GM15510 (cell line): ENCODE data around the gene CBR3.

Source experiments
- POLR2A ChIP-seq: IDR thresholded peaks from 3 replicates; pipeline ENCODE4 v1.6.1; 2011; ENCODE audit warnings: borderline replicate concordance; ENCODE audit not compliant: insufficient read length; ENCODE audit errors: extremely low read depth

CBR3 gene

DNA sequence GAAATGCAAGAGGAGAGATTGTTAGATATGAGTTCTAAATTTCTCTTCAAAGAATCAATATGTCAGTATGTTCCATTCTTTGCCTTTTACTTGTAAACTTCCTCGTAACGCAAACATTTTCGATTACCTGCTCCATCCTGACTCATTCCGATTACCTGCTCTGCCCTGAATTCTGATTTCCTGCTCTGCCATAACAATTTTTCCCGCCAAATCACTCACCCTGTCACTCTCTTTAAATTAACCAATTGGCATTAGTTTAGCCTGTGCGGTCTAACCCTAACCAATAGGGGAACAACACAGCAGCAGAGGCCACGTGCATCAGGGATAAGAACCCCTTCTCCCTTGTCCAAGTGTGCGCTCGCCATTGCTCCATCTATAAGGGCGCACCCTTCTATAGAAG is 25.0 kb upstream of the CBR3 start:
- TF ChIP-seq POLR2A = no peak

DNA sequence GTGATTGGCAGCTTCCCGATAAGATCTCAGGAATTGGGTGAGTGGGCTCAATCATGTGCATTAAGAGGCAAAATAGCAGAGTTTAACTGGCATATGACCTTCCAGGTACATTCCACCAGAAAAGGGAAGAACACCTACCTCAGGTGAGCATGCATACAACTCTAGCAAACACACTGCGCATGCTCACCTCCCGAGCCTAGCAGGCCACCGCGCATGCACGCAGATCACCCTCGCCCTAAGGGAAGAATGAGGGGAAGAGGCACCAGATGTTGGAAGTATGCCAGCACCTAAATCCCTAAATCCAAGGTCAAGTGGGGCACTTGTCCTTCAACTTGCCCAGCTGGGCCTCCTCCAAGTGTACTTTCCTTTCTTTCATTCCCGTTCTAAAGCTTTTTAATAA is 23.6 kb upstream of the CBR3 start:
- TF ChIP-seq POLR2A = no peak

DNA sequence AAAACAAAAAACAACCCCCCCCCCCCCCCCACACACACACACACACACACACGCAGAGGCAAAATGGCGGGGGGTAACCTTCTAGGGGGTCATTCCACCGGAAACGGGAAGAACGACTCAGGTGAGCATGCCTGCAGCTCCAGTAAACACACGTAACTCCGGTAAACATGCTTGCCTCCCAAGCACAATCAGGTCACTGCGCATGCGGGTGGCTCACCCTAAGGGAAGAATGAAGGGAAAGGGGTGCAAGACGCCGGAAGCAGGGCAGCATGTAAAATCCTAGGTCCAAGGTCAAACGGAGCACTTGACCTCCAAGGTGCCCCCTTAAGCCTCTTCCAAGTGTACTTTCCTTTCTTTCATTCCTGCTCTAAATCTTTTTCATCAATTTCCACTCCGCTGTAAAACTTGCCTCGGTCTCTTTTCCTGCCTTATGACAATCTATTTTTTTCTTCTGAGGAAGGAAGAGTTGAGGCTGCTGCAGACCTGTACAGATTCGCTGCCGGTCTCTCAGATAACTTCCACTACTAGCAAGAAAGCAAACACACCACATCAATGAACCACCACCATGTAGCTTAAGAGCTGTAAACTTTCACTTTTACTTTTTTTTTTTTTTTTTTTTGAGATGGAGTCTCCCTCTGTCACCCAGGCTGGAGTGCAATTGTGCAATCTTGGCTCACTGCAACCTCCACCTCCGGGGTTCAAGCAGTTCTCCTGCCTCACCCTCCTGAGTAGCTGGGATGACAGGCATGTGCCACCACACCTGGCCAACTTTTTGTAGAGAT is 21.0 kb upstream of the CBR3 start:
- TF ChIP-seq POLR2A = no peak

DNA sequence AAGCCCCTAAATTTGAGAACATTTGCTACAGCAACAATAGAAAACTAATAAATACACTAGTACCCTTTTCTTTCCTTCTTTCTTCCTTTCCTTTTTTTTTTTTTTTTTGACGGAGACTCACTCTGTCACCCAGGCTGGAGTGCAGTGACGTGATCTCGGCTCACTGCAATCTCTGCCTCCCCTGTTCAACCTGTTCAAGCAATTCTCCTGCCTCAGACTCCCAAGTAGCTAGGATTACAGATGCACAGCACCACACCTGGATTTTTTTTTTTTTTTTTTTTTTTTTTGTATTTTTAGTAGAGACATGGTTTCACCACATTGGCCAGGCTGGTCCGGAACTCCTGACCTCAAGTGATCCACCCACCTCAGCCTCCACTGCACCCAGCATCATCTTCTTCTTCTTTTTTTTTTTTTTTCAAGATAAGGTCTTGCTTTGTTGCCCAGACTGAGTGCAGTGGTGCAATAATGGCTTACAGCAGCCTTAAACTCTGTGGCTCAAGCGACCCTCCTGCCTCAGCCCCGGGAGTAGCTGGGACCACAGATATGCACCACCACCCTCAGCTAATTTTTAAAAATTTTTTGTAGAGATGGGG is 19.6 kb upstream of the CBR3 start:
- no peak for TF ChIP-seq POLR2A

DNA sequence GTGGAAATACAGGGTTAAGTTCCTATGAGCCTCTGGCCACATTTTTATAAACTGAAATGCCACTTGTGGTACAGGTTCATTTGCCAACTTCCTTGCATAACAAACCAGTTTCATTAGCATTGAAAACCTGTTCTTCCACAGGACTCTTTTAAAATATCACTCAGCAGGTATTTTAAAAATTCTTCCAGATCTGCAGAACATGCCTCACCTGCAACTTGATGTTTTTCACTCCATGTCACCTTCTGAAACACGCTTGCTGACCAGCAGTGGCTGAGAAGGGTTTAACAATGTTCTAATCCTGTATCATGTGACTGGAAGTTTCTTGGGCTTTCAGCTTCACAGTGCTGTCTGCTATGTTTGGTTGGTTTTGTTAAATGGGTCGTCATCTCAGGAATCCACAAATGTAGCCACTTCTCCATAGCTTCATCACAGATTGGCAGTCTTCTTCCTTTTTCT is 17.6 kb upstream of the CBR3 start:
- TF ChIP-seq POLR2A = no peak

DNA sequence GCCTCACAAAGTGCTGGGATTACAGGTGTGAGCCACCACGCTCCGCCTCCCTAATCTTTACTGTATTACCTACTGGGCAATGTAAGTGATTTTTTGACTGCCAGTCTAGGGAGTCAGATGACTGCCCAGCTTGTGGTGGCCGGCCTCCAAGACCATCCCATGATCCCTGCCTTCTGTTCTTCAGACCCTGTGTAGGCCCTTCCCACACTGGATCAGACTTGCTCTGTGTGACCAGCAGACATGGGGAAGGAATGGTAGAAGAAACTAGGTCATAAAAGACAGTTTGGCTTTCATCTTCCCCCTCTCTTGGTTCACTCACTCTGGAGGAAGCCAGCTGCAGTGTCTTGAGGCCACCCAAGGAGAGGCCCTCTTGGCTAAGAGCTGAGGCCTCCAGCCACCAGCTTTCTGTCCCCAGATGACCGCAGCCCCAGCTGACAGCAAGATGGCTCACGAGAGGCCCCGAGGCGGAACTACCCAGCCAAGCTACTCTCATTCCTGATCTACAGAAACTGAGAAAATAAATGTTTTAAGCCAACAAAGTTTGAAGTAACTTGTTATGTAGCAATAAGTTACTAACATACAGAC is 14.5 kb upstream of the CBR3 start:
- no peak for TF ChIP-seq POLR2A

DNA sequence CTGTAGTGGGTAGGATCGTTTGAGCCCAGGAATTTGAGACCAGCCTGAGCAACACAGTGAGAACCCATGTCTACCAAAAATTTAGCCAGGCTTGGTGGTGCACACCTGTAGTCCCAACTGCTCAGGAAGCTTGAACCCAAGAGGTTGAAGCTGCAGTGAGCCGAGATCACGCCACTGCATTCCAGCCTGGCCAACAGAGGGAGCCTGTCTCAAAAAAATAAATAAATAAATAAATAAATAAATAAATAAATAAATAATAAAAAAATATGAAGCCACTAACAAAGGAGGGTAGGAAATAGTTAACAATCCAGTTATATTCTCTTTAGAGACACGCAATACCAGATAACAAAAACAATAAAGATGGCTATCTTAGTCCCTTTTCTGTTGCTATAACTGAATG is 11.9 kb upstream of the CBR3 start:
- no peak for TF ChIP-seq POLR2A

DNA sequence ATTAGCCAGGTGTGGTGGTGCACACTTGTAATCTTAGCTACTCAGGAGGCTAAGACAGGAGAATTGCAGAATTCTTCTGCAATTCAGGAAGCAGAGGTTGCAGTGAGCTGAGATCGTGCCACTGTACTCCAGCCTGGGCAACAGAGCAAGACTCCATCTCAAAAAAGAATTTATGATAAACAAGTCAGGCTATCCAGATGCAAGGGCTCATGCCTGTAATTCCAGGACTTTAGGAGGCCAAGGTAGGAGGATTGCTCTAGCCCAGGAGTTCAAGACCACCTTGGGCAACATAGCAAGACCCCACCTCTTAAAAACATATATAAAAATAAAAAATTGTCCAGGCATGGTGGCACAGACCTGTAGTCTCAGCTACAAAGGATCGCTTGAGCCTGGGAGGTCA is 10.5 kb upstream of the CBR3 start:
- no peak for TF ChIP-seq POLR2A

DNA sequence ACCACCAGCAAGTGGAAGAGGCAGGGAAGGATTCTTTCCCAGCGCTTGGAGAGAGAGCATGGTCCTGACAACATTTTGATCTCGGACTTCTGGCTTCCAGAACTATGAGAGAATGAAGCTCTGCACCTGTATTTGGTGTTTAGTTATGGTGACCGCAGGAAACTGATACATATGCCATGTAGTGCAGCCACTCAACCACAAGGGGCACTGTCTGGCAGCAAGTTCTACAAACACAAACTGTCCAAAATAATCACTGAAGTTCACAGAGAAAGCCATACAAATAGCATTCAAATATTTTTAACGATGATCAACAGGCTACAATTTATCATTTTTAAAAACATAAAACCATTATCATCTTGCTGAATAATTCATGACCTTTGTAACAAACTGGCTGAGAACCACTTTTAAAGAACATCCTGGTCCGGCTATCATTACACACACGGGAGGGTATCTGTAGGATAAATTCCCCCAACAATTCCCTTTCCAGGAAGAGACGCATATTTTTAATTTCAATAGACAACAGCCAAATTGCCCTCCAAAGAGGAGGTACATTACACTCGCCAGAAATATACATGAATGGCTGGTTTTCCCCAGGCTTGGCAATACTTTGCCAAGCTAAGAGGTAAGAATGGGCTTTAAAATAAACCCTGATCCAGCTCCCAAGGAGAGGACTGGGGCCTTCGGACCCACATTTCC is 9.2 kb upstream of the CBR3 start:
- no peak for TF ChIP-seq POLR2A

DNA sequence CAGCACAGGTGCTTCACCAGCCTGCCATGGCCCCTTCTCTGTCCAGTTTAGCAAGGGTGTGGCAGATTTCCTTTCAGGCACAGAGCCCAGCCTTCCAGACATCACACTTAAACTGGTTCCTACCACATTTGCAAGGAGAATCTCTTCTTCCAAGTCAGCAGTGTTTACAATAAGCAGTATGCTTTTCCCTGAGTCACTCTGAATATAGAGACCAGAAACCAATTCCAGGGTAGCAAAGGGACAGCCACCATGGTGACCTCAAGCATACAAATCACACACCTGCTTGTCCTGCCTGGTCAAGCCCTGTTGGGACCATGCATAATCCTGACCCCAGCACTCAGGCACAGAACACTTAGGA is 8.7 kb upstream of the CBR3 start:
- no peak for TF ChIP-seq POLR2A

DNA sequence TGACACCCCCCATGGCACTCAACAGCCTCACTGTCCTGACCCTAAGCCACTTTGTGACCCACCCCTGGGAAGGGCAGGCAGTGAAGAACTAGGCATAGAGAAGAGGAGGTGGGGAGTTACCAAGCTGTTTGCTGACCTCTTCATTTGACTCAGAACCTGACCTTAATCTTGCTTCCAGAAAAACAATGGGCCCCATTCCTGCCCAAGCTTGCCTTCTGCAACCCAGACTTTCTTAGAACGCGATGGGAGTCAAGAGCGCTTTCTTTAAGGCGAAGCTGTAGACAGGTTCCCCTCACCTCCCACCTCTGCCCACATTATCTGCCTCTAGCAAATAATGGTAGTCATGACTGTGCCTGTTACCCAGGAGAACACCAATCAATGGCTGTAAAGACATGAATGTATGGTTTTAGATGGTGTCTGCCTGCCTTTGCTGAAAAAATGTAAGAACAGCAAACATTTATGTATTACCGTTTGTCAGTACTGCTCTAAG is 8.2 kb upstream of the CBR3 start:
- TF ChIP-seq POLR2A = no peak

DNA sequence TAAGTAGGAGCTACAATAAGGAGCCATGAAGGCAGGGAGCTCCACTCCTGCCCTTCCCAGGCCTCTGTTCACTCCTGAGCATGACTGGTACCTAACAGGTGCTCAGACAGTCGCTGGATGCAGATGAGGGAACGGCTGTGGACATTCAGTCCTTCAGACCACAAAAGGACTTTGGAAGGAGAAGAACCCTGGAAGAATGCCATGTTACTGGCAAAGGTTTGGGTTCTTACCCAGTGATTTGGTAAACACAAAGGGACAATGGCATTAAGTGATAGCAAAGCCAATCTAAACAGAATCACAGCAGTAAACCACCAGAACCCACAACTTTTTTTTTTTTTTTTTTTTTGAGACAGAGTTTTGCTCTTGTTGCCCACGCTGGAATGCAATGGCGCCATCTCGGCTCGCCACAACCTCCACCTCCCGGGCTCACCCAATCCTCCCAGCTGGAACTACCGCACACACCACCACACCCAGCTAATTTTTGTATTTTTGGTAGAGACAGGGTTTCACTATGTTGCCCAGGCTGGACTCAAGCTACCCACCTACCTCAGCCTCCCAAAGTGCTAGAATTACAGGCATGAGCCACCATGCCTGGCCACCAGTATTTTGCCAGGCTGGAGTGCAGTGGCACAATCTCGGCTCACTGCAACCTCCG is 7.5 kb upstream of the CBR3 start:
- TF ChIP-seq POLR2A = no peak

DNA sequence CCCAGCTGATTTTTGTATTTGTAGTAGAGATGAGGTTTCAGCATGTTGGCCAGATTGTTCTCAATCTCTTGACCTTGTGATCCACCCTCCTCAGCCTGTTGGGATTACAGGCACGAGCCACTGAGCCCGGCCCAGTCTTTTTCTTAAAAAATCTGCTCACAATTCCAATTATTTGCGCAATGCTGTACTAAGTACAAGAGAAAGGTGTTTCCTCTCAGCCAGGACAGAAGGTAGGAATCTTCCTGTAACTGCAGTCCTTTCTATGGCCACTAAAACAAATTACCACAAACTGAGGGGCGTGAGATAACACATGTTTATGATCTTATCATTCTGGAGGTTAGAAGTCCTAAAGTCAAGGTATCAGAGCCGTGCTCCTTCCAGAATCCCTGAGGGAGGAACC is 6.9 kb upstream of the CBR3 start:
- TF ChIP-seq POLR2A = no peak

DNA sequence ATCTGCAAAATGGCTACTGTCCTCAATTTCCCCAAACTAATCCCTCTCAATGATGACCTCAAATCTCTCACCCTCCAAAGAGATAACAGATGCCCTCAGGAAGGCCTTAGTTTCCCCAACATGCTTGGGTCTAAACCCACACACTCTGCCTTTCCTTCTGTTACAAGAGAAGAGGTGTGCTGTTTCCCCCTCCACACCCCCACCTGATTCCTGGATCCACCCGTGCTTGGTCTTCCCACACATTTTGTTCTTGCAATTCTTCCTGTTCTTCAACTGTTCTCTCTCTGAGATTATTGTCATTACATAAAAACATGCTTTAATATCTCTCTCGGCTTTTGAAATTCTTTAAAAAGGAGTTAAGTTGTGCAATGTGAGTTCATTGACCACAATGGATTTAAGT is 5.7 kb upstream of the CBR3 start:
- TF ChIP-seq POLR2A = no peak

DNA sequence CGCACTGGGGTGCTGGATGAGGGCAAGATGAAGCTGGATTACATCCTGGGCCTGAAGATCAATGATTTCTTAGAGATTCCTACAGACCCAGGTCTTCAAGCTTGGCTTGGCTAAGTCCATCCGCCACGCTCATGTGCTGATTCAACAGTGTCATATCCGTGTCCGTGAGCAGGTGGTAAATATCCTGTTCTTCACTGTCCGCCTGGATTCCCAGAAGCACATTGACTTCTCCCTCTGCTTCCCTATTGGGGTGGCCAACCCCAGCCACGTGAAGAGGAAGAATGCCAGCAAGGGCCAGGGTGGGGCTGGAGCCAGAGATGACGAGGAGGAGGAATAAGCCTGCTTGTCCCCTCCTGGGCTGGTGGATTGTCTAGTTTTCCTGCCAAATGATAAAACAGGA is 2.2 kb upstream of the CBR3 start:
- TF ChIP-seq POLR2A = no peak

DNA sequence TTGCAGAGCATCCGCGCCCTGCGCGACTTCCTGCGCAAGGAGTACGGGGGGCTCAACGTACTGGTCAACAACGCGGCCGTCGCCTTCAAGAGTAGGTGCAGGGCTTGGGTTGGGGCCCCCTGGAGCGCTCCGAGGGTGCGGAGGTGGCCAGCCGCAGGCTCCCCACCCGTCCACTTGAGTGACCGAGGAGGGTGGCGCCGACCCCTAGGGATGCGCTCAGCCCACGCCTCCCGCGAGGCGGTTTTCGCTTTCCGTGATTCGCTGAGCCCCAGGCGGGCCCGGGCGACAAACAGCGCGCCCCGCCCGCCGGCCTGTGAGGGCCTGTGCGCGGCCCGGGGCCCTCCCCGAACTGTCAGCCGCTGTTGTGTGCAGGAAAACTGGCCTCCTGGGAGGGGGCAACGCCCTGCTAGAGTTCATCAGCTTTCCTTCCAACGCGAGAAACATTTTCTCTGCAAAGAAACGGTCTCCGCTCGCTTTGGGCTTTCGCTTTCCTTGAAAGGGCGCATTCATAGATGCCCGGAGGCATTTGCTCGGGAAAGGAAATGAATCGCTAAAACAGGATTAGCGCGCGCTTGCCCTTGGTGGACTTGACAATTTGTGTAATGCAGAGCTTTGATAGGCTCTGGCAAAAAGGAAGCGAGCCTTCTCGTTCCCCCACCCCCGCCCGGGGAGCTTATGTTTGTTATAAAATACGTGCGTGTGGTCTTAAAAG is 668 bp downstream of the CBR3 start:
- no peak for TF ChIP-seq POLR2A
